Mononuclear cell (primary cell): Measurements from ENCODE around the gene PNPLA3. TPM values are rescaled to one million over a fixed set of nuclear protein-coding genes. Genes with fewer than 3 reads are reported as not detected.

Experiments used
- H3K27me3 ChIP-seq: 2 replicates; pipeline ENCODE4 v1.6.0; 2011; ENCODE audit warnings: low read length, control low read depth; ENCODE audit not compliant: insufficient read depth
- H3K4me1 ChIP-seq: 2 replicates; pipeline ENCODE4 v1.5.1; 2011; ENCODE audit warnings: mild to moderate bottlenecking, low read length, control low read depth; ENCODE audit not compliant: insufficient read depth
- H3K4me3 ChIP-seq: 2 replicates; pipeline ENCODE4 v1.5.1; 2011; ENCODE audit warnings: mild to moderate bottlenecking, low read length, moderate library complexity
- H3K9me3 ChIP-seq: 2 replicates; pipeline ENCODE4 v1.5.1; 2011; ENCODE audit warnings: low read depth, mild to moderate bottlenecking, control low read depth, low read length
- total RNA-seq: library from RNA; depleted of rRNA; stranded (reverse); fragments of >200 nt; gene quantifications from one replicate; pipeline ENCODE4 v1.2.3, GENCODE V29; 2012

Gene PNPLA3
- total RNA-seq, 1 donor = not detected

DNA sequence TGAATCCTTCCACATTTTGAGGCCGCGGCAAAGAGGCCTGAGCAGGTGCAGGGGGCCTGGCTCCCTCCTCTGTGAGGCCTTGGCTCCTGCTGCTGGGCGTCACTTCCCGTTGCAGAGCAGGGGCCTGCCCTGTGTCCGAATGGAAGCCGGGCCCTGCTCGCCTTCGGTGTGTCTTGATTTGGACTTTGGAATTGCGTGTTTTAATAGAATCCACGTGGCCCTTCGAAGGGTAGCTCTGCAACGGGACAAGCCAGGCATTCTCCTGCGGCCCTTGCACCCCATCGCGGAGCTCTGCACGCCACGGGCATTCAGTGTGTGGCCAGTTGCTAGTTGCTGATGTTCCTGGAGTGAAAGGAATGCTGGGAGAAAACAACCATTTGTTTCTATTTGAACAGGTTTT lies 57.4 kb downstream of the PNPLA3 start:
- Histone ChIP-seq H3K4me3 (no peak overlapping the region), H3K4me1 (no peaks in the 10 kb centered on the region), H3K27me3 (no peaks in the 10 kb centered on the region), H3K9me3 (no peaks in the 10 kb centered on the region)

DNA sequence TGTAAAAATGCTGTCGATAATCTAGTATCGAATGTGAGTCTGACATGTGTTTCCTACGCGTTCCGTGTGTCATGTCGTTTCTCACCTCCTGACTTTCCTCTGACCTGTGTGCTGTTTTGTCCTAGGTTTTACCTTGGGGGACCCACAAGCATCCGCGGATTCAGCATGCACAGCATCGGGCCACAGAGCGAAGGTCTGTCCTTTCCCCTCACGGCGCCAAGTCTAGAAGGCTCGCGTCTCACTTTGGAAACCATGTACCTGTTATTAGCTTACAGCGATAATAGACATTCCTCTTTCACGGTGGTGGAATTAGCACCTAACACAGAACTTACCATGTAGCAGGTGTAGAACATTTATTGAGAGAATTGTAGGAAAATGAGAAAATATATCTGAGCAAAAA lies 60.2 kb downstream of the PNPLA3 start:
- Histone ChIP-seq H3K4me1 (no peaks in the 10 kb centered on the region), H3K27me3 (no peaks in the 10 kb centered on the region), H3K9me3 (no peaks in the 10 kb centered on the region), H3K4me3 (no peak overlapping the region)

DNA sequence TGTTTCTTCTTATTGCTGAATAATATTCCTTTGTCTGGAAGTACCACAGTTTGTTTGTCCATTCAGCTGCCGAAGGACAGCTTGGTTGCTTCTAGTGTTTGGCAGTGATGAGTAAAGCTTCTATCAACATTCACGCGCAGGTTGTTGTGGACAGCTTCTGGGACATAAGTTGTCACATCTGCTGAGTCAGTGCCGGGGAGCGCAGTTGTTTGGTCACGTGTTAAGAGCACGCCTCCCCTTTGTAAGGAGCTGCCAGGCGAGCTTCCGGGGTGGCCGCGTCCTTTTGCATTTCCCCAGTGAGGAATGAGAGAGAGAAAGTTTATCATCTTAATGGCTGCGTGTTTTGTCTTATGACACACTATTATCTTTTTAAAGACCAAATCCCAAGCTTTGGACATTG lies 61.9 kb downstream of the PNPLA3 start:
- Histone ChIP-seq H3K4me1 (no peaks in the 10 kb centered on the region), H3K4me3 (no peak overlapping the region), H3K9me3 (no peaks in the 10 kb centered on the region), H3K27me3 (no peaks in the 10 kb centered on the region)

DNA sequence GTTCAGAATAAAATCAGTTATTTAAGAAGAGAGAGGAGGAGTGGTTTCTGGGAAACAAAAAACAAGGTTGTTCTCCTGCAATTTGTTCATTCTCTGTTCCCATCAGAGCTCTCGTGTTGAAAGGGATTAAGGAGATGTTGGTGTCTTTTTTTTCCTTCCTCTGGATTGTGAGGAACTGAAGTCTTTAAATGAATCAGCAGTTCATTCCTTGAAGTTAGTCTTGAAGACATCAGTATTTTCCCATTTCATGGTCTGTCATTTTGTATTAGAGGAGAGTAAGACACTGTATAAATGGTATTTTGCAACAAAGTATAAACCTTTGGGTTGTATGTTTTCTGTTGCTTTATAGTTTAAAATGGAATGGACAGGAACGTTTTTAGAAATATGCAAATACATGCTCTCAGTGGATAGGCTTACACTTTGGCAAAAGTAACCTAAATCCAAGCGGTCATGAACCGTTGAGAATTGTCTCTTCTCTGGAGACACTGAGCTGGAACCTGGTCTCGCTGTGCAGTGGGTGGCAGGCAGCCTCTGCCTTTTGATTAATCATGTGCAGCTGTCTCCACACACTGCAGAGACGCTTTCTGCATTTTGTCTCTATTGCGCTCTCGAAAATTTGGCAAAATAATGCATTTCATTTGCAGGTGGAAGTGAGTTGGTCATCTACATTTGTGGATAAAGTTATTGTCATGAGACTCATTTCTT lies 64.7 kb downstream of the PNPLA3 start:
- Histone ChIP-seq H3K9me3 (no peaks in the 10 kb centered on the region), H3K4me3 (no peak overlapping the region), H3K4me1 (peaks cover 2% of the 10 kb centered on the region), H3K27me3 (no peaks in the 10 kb centered on the region)

DNA sequence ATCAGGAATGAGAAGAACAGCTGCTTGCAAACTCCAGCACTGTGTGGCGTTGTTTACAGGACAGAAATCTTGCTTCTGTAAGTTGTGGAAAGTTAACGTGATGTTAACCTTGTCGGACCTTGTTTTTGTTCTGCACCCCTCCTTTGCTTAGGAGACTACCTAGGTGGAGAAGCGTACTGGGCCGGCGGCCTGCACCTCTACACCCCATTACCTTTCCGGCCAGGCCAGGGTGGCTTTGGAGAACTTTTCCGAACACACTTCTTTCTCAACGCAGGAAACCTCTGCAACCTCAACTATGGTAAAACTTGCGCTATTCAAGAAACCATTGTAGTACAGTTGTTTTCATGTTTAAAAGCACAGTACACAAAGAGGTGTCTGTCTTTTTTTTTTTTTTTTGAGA lies 65.4 kb downstream of the PNPLA3 start:
- Histone ChIP-seq H3K27me3 (no peaks in the 10 kb centered on the region), H3K9me3 (no peaks in the 10 kb centered on the region), H3K4me3 (no peak overlapping the region), H3K4me1 (peaks cover 4% of the 10 kb centered on the region)

DNA sequence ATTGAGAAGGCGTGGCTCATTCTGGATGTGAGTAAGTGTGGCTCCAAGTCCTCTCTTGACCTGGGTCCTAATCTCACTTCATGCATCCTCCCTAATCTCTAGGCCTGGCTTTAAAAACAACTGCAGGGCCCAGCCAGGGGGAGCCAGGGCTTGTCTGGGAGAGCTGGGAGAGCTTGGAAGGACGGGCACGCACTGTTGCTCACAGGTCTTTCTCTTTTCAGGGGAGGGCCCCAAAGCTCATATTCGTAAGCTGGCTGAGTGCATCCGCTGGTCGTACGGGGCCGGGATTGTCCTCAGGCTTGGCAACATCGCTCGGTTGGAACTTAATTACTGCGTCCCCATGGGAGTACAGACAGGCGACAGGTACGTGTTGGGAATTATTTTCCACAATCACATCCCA lies 66.4 kb downstream of the PNPLA3 start:
- no peak overlapping the region for H3K4me3 ChIP-seq
- no peaks in the 10 kb centered on the region for H3K27me3 ChIP-seq
- H3K4me1 ChIP-seq = peaks cover 5% of the 10 kb centered on the region
- no peaks in the 10 kb centered on the region for H3K9me3 ChIP-seq

DNA sequence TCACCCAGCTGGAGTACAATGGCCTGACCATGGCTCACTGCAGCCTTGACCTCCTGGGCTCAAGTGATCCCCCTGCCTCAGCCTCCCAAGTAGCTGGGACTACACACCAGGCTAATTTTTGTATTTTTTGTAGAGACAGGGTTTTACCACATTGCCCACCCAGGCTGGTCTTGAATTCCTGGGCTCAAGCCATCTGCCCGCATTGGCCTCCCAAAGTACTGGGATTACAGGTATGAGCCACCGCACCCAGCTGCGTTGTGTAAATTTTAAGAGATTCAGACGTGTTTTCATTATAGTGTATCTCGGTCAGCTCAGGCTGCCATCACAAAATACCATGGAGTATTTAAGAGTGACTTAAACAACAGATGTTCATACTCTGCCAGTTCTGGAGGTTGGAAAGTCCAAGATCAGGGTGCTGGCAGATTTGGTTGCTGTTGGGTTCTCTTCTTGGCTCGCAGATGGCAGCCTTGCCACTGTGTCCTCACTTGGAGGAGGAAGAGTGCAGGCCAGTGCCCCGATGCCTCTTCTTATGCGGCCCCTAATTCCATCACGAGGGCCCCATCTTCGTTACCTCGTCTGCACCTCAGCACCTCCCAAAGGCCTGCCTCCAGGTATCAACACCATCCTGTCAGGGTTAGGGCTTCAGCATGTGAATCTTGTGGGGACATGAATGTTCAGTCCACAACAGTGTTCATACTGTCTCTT lies 67.9 kb downstream of the PNPLA3 start:
- Histone ChIP-seq H3K9me3 (no peaks in the 10 kb centered on the region), H3K4me1 (peaks cover 19% of the 10 kb centered on the region), H3K4me3 (no peak overlapping the region), H3K27me3 (no peaks in the 10 kb centered on the region)

DNA sequence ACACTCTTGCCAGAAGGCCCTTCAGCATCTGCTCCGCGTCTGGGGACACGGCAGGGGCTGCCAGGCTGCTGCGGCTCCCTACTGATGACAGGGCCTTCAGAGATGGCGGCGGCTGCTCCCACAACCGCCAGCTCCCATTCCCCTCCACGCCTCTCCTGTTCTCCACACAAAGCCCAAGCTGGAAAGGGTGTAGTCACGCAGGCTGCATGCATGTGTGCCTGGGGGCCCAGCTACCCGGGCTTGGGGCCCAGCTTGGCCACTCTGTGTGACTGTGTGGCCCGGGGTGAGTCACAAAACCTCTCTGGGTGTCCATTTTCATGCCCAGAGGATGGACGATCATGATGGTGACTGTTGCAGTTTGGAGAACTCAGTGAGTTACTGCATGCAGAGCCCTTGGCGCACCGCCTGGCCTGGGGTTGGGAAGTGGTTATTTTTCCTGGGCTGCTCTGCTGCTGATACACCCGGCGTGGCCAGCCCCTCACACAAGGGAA lies 68.8 kb downstream of the PNPLA3 start:
- Histone ChIP-seq H3K27me3 (no peaks in the 10 kb centered on the region), H3K4me3 (no peak overlapping the region), H3K9me3 (no peaks in the 10 kb centered on the region), H3K4me1 (peaks cover 26% of the 10 kb centered on the region)

DNA sequence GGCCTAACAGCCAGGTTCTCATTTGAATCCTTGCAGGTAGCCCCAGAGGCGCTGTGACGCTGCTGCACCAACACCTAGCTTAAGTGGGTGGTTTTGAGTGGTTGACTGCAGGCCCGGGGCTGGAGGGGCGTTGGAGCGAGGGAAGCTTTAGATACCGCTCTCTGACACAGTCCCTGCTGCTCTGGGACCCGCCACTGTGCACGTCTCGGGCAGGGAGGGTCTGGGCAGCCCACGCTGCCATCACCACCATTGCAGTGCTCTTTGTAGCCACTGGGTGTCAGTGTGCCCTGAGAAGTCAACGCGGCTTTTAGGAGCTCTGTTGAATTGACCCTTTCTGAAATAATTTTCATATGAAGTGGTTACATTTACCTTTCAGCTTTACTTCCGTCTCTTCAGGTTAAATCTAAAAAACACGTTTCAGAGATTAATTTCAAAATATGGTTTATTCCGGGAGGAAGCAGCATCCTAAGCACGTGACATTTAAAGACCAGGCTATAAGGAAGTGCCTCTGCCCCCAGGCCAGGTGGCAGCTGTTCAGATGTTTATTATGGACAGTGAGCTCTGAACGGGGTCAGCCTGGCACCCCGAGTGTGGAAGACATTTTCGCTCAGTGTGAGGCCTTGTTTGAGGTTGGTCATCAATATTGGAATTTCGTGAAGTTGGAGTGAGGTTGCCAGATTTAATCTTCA lies 69.6 kb downstream of the PNPLA3 start:
- Histone ChIP-seq H3K4me3 (no peak overlapping the region), H3K9me3 (no peaks in the 10 kb centered on the region), H3K27me3 (no peaks in the 10 kb centered on the region), H3K4me1 (peaks cover 26% of the 10 kb centered on the region)

DNA sequence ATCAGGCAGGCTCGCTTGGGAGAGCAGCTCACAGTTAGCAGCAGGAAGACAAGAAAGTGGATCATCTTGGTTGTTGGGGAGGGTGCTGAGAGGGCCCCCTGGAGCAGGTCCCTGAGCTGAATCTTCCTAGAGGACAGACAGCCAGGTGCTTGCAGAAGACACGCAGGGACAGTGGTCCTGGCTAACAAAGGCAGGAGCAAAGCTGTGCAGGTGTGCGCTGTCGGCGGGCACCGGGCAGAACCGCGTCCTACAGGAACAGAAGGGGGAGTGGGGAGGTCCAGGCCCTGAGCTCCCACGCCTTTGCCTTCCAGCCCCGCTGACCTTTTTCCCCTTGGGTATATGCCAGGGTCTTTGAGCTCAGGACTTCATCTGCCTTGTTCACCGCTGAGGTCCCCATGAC lies 70.4 kb downstream of the PNPLA3 start:
- no peak overlapping the region for H3K4me3 ChIP-seq
- H3K4me1 ChIP-seq = peaks cover 26% of the 10 kb centered on the region
- no peaks in the 10 kb centered on the region for H3K9me3 ChIP-seq
- H3K27me3 ChIP-seq = no peaks in the 10 kb centered on the region

DNA sequence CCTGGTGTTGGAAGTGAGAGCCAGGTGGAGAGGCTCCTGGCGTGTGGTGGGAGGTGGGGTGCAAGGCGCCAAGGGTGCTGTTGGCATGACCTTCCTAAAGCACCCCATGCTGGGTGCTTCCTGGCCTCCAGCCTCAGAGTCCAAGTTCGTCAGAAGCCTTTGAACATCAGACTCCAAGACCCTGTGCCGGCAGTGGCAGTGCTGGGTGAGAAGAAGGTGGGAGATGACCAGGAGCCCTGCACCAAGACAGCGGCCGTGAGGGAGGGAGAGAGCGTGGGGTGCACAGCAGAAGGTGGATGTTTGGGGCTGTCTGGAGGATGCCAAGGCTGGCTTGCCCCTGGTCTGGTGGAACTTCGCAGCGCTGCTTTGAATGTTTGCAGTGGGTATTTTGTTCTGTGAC lies 70.8 kb downstream of the PNPLA3 start:
- H3K27me3 ChIP-seq = no peaks in the 10 kb centered on the region
- H3K4me1 ChIP-seq = peaks cover 26% of the 10 kb centered on the region
- H3K9me3 ChIP-seq = no peaks in the 10 kb centered on the region

DNA sequence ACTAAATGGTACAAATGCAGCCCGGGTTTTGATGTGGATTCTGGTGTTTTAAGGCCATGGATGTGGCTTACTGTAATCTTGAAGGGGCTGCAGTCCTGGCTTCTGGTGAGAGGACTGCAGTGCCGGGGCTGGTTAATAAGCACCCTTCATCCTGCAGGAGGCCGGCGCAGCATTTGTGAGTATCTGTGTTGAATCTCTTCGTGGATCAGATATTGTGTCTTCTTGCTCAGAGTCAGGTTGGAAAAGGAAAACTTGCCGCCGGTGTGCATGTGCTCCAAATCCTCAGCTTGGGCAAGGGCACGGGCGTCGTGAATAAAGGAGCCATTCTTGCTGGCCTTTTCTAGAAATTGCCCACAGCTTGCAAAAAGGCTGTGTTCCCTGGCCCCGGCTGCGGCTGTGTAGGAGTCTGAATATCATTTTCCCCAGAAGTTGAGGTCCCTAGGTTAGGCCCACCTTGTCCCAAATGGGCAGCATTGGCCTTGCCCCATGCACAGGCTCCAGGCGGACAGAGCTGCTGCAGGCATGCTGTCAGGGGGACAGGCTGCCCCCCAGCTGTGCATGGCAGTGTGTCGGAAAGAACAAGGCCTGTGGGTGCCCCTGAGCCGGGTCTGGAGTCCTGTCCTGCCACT lies 71.6 kb downstream of the PNPLA3 start:
- no peak overlapping the region for H3K4me3 ChIP-seq
- H3K27me3 ChIP-seq = no peaks in the 10 kb centered on the region
- peaks cover 26% of the 10 kb centered on the region for H3K4me1 ChIP-seq
- no peaks in the 10 kb centered on the region for H3K9me3 ChIP-seq

More for the DNA sequence above, 70.8 kb downstream of the PNPLA3 start:
- no peak overlapping the region for H3K4me3 ChIP-seq

DNA sequence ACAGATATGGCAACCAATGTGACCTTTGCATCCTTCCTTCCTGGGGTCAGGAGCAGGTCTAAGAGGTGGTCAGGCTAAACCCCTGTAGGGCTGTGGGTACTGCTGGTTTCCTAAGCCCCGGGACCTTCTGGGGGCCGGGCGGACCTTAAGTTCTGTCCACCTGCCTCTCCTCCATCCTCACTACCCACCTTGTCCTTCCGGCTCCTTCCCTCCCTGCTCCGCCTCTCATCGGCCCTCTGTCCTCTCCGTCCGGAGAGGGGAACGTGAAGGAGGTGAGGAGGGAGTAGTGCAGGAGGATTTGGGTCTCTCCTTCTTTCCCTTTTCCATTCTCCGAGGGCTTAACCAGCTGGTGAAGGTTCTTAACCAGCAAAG lies 72.2 kb downstream of the PNPLA3 start:
- H3K27me3 ChIP-seq = no peaks in the 10 kb centered on the region
- no peaks in the 10 kb centered on the region for H3K9me3 ChIP-seq
- peak overlapping the region; percentile 46 for H3K4me3 ChIP-seq
- H3K4me1 ChIP-seq = peaks cover 26% of the 10 kb centered on the region

DNA sequence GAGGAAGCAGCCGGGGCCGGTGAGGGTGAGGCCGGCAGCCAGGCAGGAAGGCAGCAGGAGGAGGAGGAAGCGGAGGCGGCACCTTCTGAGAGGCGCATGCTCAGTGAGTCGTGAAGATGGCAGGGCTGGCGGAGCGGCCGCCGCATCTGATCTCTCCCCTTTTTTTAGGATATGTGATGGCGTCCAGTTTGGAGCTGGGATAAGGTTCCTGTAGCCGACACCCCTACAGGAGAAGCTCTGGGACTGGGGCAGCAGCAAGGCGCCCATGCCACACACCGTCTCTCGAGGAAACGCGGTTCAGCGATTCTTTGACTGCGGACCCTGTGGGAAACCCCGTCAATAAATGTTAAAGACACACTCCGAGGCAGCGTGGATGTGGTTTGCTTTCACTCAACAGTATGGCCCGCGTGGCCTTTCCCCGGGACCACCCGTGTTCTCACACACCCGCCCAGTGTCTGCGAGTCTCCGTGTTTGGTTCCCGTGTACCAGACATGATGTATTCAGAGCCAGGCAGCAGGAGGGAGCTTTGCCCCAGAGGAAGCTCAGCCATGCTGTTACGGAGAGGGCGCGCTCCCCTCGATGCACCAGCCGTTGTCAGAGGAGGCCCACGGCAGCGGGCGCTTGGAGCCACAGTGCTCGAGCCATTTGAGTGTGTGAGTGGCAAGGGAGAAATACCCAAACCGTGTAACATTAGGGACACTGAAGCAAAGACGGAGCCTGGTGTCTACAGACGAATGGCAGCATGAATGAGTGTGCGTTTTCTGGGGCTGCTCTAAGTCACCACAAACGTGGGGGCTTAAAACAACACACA lies 72.8 kb downstream of the PNPLA3 start:
- peaks cover 26% of the 10 kb centered on the region for H3K4me1 ChIP-seq

More for the DNA sequence above, 72.8 kb downstream of the PNPLA3 start:
- H3K9me3 ChIP-seq = no peaks in the 10 kb centered on the region
- H3K4me3 ChIP-seq = peak overlapping the region; percentile 46
- no peaks in the 10 kb centered on the region for H3K27me3 ChIP-seq
